ENCODE data around the gene C2orf92.

C2orf92 gene

DNA sequence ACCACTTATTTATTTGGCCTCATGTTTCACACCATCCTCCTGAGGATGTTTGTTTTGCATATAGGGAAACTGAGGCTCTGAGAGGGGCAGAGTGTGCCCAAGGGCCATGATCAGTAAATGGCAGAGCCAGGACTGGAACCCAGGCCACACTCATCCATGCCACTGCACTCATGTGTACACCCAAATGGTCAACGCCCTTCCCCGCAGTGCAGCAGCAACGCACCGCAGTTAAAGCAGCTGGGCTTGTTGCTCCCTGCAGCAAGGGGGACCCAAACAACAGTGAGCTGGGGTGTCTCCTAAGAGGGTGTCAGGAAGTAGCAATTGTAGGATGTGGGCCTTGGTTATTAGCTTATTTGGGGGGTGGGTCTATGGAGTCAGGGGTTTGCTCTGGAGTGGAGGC, 80.5 kb downstream of the C2orf92 start:
- DNase-seq = no peak

DNA sequence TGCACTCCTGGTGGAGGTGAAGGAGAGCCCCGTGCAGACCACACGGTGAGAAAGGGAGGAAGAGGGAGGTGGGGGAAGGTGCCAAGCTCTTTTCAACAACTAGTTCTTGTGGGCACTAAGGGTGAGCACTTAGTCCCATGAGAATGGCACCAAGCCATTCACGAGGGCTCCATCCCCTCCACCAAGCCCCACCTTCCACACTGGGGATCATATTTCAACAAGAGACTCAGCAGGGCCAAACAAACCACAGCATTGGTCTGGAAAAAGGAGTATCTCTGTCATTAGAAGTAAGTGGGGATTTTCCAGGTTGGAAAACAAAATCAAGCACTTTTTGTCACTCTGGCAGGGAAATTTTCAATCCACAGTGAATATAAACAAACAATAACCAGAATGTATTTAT, 82.2 kb downstream of the C2orf92 start:
- DNase-seq = no peak
